ENCODE measurements around the gene CDIPT. TPM values are rescaled to one million over a fixed set of nuclear protein-coding genes. Genes with fewer than 3 reads are reported as not detected.

CDIPT gene
- total RNA-seq, 2 experiments from 2014 or later: 30.2 to 35.4 TPM

GRCh38 chr16:29863669-29863984 lies 601 bp upstream of the CDIPT start:
- Mint-ChIP-seq H3K36me3 (ENCODE audit: low read depth) (peaks cover 20% of the 10 kb centered on the region), H3K9me3 (no peaks in the 10 kb centered on the region), H3K4me1 (ENCODE audit: low read depth) (peaks cover 15% of the 10 kb centered on the region), H3K4me3 (peak overlapping the region; percentile 88), H3K27ac (peak overlapping the region; percentile 97), H3K27me3 (no peaks in the 10 kb centered on the region)
- no peak for ATAC-seq
- intact Hi-C loops (cut with micrococcal nuclease): no loop called here
- CTCF ChIA-PET: interaction anchor here (0.7 to 2.4 kb wide), 8 partner anchors 15 to 168 kb away, joined by 3 to 13 read pairs (median 6); partner anchors contain the start of genes PAGR1, TAOK2 and TLCD3B
- peak; percentile 20 for TF ChIP-seq CTCF (IDR thresholded peaks at IDR 0.05)
- no peak for DNase-seq
- POLR2A ChIA-PET: interaction anchor here (0.6 to 1.7 kb wide), 4 partner anchors 16 to 472 kb away, joined by 3 to 8 read pairs (median 3); partner anchors contain the start of gene TMEM219

- no peak for DNase-seq
- Mint-ChIP-seq H3K4me3 (peak overlapping the region; percentile 88), H3K36me3 (ENCODE audit: low read depth) (peaks cover 23% of the 10 kb centered on the region), H3K27me3 (no peaks in the 10 kb centered on the region), H3K27ac (peak overlapping the region; percentile 97), H3K9me3 (no peaks in the 10 kb centered on the region), H3K4me1 (ENCODE audit: low read depth) (peaks cover 18% of the 10 kb centered on the region)
- no peak for ATAC-seq
- CTCF ChIA-PET: interaction anchor here (1.4 to 2.4 kb wide), 3 partner anchors 13 to 61 kb away, joined by 3 to 13 read pairs (median 4); no protein-coding TSS in a partner anchor
- no peak for TF ChIP-seq CTCF (IDR thresholded peaks at IDR 0.05)
- POLR2A ChIA-PET: interaction anchor here (1.1 kb wide), 1 partner anchor 99 kb away, joined by 3 read pairs; the partner anchor contains the start of gene TMEM219
- intact Hi-C loops (cut with micrococcal nuclease): no loop called here
Measured at GRCh38 chr16:29862383-29862883, 593 bp downstream of the CDIPT start.

GRCh38 chr16:29860218-29860617 lies 2.8 kb downstream of the CDIPT start:
- CTCF ChIA-PET: interaction anchor here (1.6 to 2.0 kb wide), 2 partner anchors 11 to 41 kb away, joined by 3 to 4 read pairs; no protein-coding TSS in a partner anchor
- H3K4me3 Mint-ChIP-seq: no peak overlapping the region
- H3K36me3 Mint-ChIP-seq (ENCODE audit: low read depth): peaks cover 23% of the 10 kb centered on the region
- POLR2A ChIA-PET: no interaction called here
- no peak for TF ChIP-seq CTCF (IDR thresholded peaks at IDR 0.05)
- ATAC-seq: no peak
- H3K27me3 Mint-ChIP-seq: no peaks in the 10 kb centered on the region
- H3K9me3 Mint-ChIP-seq: no peaks in the 10 kb centered on the region
- intact Hi-C loops (cut with micrococcal nuclease): no loop called here
- no peak overlapping the region for H3K27ac Mint-ChIP-seq
- no peak for DNase-seq
- H3K4me1 Mint-ChIP-seq (ENCODE audit: low read depth): peaks cover 18% of the 10 kb centered on the region

- Mint-ChIP-seq H3K27me3 (no peaks in the 10 kb centered on the region), H3K4me1 (ENCODE audit: low read depth) (peaks cover 18% of the 10 kb centered on the region), H3K36me3 (ENCODE audit: low read depth) (peaks cover 23% of the 10 kb centered on the region), H3K27ac (no peak overlapping the region), H3K9me3 (no peaks in the 10 kb centered on the region), H3K4me3 (no peak overlapping the region)
- TF ChIP-seq CTCF (IDR thresholded peaks at IDR 0.05): no peak
- ChIA-PET CTCF (interaction anchor here (4.1 kb wide), 1 partner anchor 11 kb away, joined by 24 read pairs; no protein-coding TSS in a partner anchor), POLR2A (interaction anchor here (1.4 kb wide), 1 partner anchor 11 kb away, joined by 3 read pairs; no protein-coding TSS in a partner anchor)
- intact Hi-C loops (cut with micrococcal nuclease): no loop called here
- DNase-seq: no peak
- no peak for ATAC-seq
Measured at GRCh38 chr16:29858974-29859373, 4.1 kb downstream of the CDIPT start.

GRCh38 chr16:29858149-29858849 lies 4.7 kb downstream of the CDIPT start:
- no peak for DNase-seq
- Mint-ChIP-seq H3K27ac (no peak overlapping the region), H3K4me3 (no peak overlapping the region)

More at GRCh38 chr16:29858149-29858849, 4.7 kb downstream of the CDIPT start:
- intact Hi-C loops (cut with micrococcal nuclease): no loop called here
- peaks cover 23% of the 10 kb centered on the region for H3K36me3 Mint-ChIP-seq (ENCODE audit: low read depth)
- no peaks in the 10 kb centered on the region for H3K9me3 Mint-ChIP-seq
- POLR2A ChIA-PET: interaction anchor here (0.5 to 1.4 kb wide), 2 partner anchors 11 to 108 kb away, joined by 3 read pairs; no protein-coding TSS in a partner anchor
- CTCF ChIA-PET: interaction anchor here (4.1 kb wide), 1 partner anchor 11 kb away, joined by 24 read pairs; no protein-coding TSS in a partner anchor
- ATAC-seq: no peak
- peaks cover 16% of the 10 kb centered on the region for H3K4me1 Mint-ChIP-seq (ENCODE audit: low read depth)
- TF ChIP-seq CTCF (IDR thresholded peaks at IDR 0.05): no peak
- H3K27me3 Mint-ChIP-seq: no peaks in the 10 kb centered on the region
